SIG-M5 treated with dmso at 0.1 percent for 504 hours (cell line): ENCODE results near the gene SH3TC1.

Source experiments
- DNase-seq: peaks from one replicate; lab custom pipeline; 2025; ENCODE audit not compliant: unreplicated experiment; lab: John Stamatoyannopoulos, UW

The SH3TC1 gene

DNA sequence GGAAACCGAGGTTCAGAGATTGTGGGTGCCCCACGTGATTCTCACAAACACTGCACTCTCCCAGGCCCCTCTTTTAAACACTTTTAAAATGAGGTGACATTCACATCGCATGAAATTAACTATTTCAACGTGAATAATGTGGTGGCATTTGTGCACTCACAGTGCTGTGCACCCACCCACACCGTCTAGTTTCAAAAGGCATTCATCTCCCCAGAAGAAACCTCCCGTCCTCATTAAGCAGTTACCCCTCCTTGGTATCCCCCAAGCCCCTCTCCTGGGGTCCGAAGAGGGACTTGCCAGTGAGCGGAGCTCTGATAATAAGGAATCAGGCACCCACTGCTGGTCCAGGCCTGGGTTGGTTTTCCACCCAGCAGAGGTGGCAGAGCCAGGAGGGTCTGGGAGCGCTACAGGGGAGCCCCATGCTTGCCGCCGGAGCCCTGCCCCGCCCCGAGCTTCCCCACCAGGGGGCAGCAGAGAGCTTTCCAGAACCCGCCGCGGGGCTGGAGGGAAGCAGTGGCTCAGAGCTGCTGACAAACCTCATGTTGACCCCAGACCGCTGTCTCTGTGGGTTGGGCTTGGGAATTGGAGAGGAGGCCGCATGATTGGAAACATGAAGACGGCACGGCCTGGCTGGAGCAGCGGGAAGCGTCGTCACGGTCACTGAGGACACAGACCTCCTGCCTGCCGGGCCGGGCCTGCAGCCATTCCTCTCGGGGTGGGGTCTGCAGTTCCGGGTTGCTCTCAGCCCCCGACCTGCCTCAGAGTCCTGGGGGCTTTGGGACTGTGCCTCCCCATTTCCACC, 43.0 kb downstream of the SH3TC1 start:
- DNase-seq = peak; percentile 46

DNA sequence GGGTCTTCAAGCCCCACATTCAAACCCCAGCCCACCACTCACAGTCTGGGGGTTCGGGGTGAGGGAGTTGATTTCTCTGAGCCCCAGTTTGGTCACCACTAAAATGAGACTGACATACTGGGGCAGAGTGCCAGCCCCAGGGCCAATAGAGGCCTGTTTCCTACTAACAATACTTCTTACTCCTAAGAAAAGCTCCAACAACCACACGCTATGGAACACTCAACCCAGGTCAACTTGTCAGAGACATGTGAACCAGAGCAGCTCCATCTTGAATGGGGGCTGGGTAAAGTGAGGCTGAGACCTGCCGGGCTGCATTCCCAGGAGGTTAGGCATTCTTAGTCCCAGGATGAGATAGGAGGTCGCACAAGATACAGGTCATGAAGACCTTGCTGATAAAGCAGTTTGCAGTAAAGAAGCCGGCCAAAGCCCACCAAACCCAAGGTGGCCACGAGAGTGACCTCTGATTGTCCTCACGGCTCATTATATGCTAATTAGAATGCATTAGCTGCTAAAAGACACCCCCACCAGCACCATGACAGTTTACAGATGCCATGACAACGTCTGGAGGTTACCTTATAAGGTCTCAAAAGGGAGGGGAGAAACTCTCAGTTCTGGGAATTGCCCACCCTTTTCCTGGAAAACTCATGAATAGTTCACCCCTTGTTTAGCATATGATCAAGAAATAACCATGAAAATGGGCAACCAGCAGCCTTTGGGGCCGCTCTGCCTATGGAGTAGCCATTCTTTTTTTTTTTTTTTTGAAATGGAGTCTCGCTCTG, 43.9 kb downstream of the SH3TC1 start:
- DNase-seq = no peak

DNA sequence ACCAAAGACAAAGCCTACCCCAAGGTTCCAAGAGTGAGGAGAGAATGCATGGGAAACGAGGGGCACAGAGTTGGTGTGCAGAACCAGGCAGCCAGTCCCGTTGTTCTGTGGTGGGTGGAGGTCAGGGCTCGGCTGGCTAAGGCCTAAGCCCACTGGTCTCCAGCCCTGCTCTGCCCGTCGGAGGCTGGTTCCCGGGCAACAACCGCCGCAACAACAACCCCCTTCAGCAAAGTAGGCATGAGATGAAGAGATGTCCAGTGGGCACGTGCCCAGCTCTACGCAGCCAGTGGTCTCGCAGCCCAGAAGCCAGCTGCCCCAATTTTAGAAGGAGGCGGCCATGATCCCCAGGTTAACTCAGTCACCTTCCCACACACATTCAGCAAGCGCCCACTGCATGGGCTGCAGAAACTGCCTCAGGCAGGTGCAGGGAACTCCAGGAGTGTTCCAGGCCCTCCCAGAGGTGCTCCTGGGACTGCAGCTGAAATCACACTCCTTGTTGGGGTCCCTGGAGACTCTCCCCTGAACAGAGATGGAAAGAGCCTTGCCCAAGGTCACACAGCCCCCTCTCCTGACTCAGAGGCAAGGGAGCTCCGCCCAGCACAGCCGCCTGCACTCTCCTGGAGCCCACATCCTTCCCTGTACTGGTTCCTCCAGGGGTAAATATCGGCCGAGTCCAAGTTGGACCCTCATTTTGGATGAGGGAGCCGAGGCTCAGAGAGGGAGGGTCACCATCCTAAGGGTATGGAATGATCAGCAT, 45.1 kb downstream of the SH3TC1 start:
- no peak for DNase-seq

DNA sequence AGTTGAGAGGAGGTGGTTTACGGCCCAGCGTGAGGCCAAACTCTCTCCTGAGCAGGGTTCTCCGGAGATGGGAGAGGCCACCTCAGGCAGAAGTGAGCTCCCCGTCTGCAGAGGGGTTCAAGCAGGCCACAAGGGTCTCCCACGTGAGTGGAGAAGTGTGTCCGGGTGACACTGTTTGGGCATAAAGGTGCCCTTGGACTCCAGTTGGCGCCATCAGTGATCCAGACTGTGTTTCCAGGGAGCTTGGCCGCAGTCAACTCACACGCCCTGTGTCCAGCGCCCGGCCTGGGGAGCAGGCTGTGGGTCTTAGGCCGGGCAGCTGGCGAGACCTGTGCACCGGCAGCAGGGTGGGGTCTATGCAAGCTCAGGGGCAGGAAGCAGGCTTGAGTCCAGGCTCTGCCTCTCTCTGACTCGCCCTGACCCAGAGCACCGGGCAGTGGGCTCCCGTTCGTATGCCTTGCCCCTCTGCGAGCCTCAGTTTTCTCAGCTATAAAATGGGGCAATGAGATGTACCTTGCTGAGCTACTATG, 45.9 kb downstream of the SH3TC1 start:
- no peak for DNase-seq

DNA sequence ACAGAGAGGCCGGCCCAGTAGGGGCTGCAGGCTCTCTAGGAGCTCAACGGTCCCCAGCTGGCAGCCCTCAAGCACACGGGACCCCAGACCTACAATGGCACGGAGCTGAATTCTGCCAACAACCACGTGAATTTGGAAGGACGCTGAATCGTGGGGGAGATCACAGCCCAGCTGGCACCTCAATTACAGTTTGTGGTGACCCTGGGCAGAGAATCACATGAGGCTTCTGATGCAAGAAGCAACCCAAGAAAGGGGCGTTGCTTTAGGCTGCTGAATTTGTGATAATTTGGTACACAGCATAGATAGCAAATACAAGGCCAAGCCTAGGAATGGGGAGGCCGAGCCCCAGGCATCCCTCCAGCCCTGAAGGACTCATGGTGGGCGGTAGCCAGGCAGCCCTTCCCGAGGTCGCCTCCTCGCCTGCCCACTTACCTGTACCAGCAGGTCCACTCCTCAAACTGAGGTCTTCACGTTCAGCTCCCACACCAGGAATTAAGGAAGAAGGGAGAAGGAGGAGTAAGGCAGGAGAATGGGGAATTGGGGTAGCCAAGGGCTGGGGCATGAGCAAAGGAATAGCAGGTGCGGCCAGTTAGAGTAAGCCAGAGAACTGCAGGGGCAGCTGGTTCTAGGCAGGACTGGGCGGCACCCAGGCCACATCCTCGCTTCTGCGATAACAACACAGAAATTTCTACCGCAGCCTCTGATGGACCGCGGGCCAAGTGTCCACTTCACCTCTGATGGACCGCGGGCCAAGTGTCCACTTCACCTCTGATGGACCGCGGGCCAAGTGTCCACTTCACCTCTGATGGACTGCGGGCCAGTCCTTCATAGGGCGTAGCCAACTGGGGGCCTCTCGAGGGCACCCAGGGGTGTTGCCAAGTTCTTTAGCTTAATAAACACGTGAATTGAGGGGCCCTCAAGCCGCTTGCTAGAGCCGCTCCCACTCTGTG, 47.1 kb downstream of the SH3TC1 start:
- no peak for DNase-seq

DNA sequence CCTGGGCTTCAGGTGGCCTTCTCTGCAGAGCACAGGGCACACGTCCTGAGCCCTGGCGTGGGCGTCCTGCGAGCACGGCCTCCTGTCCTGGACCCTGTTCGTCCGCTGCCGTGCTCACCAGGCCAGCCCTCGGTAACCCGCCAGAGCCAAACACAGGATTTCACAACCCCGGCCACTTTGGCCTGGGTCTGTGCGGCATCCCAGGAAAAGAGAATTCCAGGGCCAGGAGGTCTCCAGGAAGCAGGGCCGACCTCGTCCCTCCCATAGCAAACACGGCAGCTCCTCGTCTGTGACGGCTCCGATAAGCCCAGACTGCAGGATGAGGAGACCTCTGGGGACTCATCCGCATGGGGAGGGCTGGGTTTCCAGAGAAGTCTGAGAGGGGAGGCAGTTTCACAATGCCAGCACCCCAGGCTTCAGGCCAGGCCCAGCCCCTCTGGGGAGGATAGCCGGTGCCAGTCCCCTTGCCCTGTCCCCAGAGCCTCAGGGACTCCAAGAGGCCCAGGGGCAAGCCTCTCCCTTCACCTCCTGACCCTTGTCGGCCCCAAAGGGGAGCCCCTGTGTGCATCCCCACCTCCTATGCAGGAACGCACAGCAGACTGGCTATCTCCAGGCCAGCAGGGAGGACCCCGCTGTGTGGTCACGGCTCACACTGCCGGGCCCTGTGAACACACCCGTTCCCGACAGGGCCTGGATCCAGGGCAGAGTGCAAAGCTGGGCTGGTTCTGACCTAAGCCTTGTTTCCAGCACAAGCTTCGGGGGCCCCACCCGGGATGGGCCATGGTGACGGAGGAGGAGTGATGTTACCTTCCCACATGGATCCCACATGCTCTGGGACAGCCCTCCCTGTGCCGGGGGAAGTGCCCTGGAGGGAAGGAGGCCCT, 48.2 kb downstream of the SH3TC1 start:
- DNase-seq = no peak

DNA sequence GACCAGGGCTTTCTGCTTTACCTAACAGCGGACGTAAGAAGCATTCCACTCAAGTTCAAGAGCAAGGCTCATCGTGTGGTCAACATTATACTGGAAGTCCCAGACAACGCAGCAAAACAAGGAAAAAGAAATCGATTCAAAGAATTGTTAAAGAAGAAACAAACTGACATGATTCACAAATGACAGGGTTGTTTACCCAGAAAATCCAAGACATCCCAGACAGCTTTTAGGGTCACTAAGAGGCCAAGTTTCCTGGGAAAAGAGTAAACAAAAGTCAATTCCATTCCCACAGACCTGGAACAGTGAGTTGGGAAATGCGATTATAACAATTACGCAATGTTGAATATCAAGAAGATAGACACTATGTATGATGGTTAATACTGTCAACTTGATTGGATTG, 49.0 kb downstream of the SH3TC1 start:
- DNase-seq = no peak

DNA sequence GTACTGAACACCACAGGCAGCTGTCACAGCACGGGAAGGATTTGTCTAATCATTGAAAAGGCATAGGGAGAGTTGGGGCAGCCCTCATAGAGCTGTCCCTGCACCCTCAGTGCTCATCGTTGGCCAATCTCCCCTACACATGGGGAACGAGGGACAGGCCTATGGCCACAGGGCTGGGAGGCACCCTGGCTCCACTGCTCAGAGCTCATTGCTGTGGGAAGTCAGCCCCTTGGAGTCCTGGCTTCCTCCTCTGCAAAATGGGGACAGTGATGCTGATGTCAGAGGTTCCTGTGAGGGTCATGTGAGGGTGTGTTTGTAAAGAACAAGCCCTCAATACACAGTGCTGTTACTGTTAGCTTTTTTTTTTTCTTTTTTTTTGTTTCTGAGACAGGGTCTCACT, 51.1 kb downstream of the SH3TC1 start:
- DNase-seq = no peak

DNA sequence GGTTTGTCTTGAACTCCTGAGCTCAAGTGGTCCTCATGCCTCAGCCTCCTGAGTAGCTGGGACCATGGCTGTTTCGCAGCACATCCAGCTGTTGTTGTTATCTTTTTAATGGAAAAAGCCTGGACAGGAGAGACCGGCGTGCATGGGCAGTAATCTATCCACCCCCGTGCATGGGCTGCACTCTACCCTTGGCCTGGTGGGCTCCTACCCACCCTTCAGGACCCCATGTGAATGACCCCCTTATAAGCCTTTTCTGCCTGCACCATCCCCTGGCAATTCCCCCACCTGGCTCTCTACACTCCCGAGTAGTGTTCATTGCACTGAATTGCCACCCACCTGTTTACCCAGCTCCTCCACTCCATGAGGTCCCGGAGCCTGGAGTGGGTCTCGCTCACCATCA, 51.5 kb downstream of the SH3TC1 start:
- no peak for DNase-seq

DNA sequence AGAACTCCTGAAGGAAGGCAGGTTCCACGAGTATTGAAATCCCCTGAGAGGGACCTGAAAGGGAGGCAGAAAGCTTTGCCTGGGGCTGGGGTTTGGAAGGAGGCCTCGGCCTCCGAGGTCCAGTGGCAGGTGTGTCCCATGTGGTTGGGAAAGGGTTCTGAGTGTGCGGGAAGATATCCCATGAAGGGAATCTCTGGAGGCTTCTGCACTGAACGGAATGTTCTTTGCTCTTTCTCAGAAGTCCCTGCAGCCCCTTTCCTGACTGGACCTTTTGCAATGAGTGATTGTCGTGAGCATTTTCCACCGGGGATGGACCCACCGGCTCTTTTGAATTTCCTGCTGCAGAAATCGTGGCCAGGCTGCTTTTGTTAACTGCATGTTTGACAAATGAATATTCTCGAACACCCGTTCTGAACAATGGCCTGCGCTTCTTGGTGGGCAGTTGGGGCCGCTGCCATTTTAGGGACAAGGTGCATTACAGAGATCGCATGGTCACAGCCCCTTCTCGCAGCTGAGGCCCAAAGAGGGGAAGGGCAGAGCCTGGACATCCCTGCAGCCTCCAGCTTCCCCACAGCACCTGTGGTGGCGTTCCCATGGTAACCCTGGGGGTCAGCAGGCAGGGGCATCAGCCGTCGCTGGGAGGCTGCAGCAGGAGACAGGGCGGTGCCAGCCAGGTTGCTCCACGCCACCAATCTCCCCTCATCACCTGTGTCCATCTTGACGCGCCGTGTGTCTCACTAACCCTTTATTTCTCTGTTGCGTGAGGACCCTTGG, 52.2 kb downstream of the SH3TC1 start:
- DNase-seq = no peak

DNA sequence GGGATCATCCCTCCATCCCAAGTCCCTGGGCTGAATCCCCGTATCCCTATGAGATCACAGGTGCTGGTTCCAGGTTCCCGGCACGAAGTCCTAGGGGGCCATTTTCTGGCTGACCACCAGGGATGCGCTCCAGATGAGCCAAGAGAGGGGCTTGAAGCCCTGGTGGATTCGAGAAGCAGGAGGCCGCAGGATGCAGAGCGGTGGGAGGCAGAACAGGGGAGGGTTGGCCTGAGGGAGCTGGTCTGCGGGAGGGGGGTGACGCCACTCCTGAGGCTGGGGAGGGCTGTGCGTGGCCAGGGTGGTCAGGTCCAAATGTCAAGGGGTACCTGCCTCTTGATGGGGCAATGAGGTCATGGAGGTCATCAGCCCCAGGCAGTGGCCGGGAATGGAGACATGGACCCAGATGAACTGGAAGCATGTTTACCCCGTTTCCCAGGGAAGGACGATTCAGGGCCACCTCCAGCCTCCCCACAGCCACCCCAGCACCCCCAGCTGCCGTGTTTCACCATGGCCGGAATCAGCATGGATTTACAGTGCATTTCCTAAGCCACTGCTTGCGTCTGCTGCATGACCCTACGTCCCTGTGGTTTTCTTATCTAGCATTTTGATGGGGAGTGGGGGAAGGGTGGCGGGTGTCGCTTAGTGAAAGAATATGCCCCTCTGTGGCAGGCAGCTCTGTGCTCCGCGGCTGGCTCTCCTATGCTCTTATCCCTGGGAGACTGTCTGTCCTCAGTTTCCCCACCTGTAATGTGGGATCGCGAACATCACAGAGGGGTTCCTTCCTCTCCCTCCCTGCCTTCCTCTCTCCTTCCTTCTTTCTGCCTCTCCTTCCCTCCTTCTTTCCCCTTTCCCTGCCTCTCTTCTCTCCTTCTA, 53.4 kb downstream of the SH3TC1 start:
- no peak for DNase-seq

DNA sequence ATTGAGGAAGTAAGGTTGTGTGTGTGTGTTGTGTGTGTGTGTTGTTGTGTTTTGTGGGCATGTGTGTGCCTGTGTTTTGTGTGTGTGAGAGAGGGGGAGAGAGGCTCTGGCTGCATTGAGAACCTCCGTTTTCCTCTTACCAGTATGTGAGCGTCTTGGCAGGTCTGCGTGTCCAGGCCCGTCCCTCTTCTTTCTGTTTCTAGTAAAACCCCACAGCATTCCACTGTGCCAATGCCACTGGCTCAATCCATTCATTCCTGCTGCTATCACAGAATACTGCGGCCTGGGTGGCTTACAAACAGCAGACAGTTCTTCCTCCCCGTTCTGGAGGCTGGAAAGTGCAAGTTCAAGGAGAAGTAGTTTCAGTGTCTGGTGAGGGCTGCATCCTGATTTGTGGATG, 55.0 kb downstream of the SH3TC1 start:
- DNase-seq = no peak

DNA sequence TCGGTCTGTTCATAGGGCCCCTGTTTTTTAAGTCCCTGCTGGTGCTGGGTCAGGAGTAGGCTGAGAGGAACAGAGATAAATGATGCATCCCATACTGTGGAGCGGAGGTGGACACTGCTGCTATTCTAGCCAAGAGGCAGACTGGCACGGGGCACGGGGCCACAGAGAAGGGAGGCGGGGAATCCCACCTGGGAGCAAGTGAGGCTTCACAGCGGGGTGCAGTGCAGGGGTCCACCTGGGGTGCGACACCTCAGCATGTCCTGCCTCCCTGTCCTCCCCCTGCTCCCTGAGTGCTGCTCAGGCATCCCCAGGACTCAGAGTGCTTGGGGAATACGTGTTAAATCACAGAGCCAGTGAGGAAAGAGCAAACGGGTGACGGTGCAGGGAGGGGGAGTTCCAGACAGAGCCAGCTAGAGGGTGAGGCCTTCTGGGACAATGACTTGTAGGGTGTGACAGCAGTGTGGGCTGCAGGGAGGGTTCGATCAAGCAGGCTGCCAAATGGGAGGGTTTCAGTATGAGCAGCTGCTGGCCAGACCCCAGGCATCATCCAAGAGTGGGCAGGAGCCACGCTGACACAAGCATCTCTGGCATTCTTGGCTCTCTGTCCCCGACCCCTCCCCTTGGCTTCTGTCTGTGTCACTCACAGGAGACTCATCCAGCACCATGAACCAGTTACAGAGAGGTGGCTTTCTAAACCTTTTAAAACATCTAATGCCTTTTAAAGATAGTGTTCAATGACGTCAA, 56.8 kb downstream of the SH3TC1 start:
- DNase-seq = no peak

DNA sequence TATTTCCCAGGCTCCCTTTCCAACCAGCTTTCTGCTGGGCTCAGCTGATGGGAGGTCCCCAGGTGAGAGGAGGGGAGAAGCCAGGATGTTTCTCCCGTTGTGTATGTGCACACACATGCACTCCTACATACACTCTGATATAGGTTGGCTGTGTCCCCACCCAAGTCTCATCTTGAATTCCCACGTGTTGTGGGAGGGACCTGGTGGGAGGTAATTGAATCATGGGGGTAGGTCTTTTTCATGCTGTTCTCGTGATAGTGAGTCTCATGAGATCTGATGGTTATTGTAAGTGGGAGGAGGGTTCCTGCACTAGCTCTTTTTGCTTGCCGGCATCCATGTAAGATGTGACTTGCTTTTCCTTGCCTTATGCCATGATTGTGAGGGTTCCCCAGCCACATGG, 58.8 kb downstream of the SH3TC1 start:
- DNase-seq = no peak

DNA sequence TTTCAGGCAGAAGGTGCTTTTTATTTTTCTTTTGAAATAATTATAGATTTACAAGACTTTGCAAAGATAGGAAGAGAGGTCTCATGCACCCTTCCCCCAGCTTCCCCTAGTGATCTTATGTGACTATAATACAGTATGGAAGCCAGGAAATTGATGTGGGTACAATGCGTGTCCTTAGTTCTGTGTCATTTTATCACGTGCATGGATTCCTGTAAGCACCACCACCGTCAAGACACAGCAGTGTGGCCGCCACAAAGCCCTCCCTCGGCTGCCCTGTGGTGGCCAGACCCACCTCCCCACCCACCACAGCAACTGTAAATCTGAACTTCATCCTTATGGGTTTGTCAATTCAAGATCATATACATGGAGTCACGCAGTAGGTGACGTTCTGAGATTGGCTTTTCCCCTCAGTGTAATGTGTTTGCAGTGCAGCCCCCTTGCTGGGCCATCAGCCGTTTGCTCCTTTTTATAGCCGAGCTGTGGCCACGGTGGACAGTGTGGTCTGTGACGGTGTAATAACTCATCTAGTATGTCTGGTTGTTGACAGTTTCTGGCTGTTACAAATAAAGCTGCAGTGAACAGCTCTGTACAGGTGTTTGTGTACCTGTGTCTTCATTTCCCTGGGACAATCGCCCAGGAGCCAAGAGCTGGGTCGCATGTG, 59.6 kb downstream of the SH3TC1 start:
- DNase-seq = no peak

DNA sequence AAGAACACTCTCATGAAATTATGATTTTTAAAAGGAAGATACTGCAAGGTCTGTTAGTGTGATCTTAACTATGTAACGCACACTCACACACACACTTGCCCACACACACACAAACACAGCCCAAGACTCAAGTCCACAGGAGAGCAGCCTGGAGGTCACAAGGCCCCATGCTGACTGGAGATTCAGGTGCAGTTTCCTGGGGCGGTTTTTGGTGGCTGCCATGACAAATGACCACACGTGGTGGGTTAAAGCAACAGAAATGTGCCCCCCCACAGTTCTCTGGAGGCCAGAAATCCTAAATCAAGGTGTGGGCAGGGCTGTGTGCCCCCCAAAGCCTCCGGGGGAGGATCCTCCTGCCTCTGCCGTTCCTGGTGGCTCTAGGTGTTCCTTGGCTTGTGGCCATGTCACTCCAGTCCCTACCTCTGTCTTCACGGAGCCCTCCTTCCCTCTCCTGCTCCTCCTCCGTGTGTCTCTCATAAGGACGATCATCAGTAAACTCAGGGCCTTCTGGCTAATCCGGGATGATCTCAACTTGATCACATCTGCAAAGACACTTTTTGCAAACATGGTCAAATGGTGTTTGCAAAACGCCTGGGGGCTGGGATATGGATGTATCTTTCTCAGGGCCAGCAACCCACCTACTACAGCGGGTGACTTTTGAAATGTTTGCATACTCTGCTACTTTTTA, 60.8 kb downstream of the SH3TC1 start:
- DNase-seq = no peak
